GM10847 (cell line): ENCODE measurements around the gene TNC.

Source experiments
- POLR2A ChIP-seq: IDR thresholded peaks from 2 replicates; pipeline ENCODE4 v1.6.1; 2011; ENCODE audit not compliant: insufficient read length; ENCODE audit errors: extremely low read depth

TNC gene

DNA sequence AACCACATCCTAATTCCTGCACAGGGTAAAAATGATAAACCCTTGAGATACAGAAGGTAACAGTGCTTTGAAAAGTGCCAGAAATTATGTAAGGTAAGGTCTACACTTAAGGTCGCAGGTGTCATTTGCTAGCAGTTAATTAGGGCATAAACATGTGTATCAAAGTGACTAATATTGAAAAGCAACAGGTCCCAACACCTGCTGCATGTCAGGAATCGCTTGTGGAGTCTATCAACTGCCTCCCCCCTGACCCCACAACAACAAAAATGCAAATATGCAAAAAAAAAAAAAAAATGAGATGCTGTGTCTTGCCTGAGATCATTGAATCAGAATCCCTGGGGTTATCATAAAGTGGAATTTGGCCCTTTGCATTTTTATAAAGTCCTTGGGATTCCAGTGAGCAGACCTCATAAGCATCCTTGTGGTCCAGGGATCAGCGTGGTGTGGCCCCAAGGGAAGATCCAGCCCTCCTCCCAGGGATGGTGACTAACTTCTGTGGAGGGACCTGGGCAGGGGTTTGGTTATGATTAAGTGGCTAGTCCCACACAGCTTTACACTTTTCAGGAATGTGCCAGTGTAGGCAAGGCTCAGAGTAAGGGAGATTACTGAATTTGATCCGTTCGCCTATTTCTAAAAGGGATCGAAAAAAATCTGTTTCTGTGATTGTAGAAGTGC lies 95.1 kb downstream of the TNC start:
- TF ChIP-seq POLR2A = no peak

DNA sequence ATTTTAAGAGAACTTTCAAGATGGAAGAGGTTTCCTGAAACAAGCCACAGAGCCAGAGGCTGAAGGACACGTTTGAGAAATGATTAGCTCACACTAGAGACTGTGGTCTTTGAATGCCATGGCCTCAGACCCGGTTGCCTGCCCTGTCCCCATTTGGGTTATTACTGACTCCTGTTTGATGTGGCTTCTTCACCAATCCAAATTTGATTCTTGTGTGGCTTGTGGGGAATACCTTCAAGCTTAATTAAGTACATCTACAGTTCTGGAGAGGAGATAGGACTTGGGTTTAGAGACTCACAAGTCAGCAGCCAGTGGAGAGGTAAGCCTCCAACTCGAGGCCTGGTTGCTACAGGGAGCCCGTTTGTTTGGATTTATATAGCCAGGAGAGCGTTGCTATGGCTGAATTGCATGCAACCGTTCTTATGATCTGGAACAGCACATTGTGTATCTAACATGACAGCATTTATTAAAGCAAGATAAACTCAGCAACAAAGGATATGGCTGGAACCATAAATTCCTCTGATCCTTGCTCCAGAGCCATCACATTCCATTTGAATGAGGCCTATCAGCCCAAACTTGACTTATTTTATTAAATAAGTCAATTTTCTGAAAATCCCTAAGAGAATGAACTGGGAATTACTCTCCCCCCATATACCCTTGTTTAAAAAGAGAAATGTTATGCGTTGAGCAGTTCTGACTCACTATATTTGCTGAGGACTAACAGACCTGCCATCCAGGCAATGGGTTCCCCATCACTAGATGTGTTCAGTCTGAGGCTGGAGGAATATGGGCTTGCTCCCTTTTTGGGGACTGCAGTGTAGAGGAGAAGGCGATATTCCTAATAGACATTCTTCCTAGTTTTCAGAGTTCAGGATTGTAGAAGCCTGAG lies 99.2 kb downstream of the TNC start:
- TF ChIP-seq POLR2A = no peak

GRCh38 chr9:115016344-115016743 lies 101.6 kb downstream of the TNC start:
- no peak for TF ChIP-seq POLR2A

DNA sequence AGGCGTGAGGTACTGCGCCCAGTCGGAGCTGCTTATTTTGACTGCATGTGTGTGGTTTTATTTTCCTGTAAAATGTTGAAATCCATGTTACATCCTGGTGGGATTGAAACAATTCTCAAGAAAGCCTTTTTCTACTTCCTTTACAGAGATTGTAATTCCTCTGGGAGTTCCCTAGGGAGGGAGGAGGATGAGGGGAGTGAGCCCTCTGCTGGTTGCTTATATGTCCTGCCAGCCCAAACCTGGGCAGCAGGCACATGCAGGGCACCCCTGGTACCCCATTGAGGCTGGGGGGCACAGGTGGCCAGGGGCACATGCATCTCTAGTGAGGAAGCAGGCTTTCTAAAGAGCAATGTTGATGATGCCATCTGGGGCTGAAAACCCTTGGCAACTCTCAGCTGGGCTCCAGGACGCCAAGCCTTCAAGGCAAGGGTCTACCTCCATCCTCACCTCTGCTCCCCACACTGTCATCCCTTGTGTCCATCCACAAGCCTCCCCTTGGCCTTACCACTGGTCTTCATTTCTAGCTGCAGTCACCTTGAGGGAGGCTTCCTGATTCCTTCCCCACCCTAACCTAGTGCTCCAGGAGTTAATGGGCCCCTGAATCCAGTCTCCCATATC lies 102.8 kb downstream of the TNC start:
- TF ChIP-seq POLR2A = no peak

DNA sequence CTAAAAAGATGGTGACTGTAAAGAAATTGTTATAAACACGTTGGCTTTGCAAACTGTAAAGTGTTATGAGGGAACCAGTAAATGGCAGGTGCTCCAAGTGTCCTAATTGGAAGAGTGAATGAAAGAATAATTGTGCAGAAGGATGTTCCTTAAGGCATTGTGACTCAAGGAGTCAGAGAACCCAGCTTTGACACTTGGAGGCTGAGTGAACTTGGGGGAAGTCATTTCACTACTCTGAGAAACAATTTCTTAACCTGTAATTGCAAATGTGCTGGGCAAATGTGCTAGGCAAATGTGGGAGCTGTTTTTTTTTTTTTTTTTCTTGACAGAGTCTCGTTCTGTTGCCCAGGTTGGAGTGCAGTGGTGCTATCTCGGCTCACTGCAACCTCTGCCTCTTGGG lies 103.5 kb downstream of the TNC start:
- no peak for TF ChIP-seq POLR2A

- TF ChIP-seq POLR2A = no peak
Observed at GRCh38 chr9:115013998-115014397, 104.0 kb downstream of the TNC start.

- no peak for TF ChIP-seq POLR2A
Observed at GRCh38 chr9:115012486-115012885, 105.5 kb downstream of the TNC start.

GRCh38 chr9:115010874-115011273 lies 107.1 kb downstream of the TNC start:
- TF ChIP-seq POLR2A = no peak

DNA sequence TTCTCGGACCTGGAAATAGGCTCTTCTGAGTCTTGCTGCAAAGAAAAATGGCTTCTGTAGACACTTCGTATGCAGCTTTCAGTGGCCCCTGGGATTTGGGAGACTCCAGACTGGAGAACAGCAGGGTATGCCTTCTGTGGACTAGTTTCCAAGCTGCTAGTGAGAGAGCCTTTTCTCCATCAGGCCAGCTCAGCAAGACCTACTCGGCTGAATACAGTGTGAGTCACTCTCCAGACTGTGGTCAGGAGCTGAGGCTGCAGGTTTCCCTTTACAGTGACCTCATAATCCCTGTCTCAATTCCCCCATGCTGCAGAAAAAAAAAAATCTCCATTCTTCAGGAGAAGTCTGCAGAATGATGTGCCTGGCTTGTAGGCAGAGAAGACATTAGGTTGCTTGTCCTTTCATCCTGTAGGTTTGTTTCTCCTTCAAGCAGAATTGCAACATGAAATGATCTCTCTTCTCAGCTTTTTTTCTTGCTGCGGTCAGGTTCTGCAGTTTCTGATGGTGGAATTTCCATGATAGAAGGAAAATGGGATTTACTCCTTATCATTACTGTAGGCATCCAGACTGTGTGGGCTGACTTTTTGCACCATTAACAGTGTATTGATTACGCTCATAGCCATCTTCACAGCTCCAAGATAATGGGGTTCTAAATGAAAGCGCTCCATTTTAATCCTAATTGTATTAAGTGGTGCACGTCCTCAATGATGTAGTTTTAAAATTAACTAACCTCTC lies 109.3 kb downstream of the TNC start:
- no peak for TF ChIP-seq POLR2A

GRCh38 chr9:115006660-115007059 lies 111.3 kb downstream of the TNC start:
- TF ChIP-seq POLR2A = no peak

GRCh38 chr9:115005322-115005721 lies 112.6 kb downstream of the TNC start:
- TF ChIP-seq POLR2A = no peak

GRCh38 chr9:115004545-115004944 lies 113.4 kb downstream of the TNC start:
- TF ChIP-seq POLR2A = no peak

DNA sequence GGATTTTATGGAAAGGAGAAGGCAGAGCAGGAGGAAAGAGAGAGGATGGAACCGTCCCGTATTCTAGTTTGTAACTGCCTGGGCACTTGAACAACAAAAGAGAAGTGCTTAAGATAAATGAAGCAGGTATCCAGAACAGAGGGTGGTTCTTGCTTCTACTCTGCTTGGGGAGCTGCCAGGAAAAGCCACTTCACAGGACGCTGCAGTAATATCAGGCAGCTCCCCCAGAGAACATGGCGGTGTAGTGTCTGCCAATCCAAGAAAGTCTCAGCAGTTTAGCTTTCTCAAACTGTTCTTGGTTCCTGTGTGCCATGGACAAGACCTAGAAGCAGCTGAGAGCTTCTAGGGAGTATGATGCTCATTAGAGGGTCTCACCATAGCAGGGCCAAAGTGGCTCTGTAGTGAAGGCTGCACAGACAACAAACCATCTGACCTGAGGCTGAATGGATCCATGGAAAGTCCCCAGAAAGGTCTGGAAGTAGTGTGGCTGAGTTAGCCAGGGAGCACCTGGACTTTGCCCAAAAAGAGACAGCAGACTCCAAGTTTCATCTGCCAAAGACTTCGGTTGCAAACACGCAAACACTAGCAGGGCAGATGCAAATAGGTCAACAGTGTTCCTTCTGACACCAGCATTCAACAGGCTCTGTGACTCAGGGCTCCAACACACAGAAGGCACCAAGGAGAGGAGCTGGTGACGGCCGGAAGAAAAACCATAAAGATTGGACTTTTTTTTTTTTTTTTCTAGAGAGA lies 115.4 kb downstream of the TNC start:
- no peak for TF ChIP-seq POLR2A

DNA sequence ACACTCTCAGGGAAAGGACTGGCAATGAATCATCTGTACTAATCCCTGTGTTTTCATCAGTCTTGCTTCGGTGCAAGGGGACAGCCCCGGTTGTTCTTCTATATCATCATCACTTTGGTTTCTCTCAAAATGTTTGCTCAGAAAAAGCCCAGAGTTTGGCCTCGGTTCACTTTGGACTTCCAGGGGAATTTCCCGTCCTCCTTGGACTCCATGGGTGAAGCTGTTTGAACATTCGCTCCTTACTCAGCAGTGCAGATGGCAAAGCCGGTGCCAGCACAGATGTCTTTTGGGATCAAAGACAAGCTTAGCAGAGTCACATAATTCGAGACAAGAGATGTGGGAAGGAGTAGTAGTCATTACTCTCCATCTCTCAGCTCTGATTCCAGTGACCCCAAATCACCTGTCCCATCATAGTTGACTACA lies 117.7 kb downstream of the TNC start:
- no peak for TF ChIP-seq POLR2A

DNA sequence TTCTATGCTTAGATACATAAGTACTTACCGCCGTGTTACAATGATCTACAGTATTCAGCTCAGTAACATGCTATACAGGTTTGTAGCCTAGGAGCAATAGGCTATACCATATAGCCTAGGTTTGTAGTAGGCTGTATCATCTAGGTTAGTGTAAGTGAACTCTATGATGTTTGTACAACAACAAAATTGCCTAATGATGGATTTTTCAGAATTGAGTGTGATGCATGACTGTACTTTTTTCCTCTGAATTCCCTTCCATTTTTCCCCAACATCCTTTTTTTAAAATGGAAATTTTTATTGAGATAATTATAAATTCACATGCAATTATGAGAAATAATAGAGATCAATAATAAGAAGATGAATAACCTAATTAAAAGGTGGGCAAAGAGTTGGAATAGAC lies 119.6 kb downstream of the TNC start:
- TF ChIP-seq POLR2A = no peak
